ENCODE results near the gene DYNLT4. TPM values are rescaled to one million over a fixed set of nuclear protein-coding genes. Genes with fewer than 3 reads are reported as not detected.
"Not testable (repeated sequence)": the region's sequence is repeated elsewhere in the genome, so short reads cannot be mapped to it uniquely, and the experiment has no call there.

DYNLT4 gene
- total RNA-seq, 1 donor from 2014 or later = 0.73 TPM

DNA sequence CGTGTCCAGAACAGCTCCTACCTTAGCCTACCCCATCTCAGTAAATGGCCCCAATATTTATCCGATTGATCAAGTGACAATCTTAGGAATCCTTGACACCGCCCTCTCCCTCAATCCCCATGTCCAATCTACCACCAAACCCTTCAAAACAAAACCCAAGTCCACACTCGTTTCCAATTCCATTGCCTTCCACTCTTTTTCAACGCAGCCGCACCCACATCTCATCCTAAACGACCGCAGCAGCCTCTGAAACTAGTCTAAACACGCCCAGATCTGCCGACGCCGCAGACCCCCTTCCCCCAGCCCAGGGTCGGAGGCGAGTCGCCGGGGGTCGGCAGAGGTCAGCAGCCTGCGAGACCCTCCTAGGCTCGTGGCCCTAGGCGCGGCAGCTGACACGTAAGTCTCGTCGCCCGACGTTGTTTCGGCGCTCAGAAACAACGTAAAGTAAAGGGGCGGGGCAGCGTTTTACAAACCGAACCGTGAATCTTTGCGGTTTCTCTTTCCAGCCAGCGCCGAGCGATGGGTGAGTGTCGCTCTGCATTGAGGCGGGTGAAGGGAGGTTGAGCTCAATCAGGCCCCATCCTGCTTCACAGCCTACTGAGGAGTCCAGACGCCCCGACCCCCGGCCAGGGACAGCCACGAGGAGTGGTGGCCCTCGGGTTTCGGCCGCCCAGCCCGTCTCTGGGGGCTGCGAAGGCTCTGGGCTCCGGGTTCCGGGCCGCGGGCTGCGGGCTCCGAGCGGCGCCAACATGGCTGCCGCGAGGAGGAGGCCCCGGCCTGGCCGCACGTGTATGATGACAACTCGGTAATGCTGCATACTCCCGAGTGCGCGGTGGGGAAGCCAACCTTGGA lies 31.8 kb downstream of the DYNLT4 start, which contains the start of gene RPS8:
TSS of gene RPS8 (plus strand) at position 463 of the 852 bp plus-strand sequence. CDS start at position 520, 57 bp downstream.
- intact Hi-C loops (cut with micrococcal nuclease) = loop anchor here (1.0 to 2.0 kb wide), 3 partner anchors 25 to 44 kb away; partner anchors contain the start of genes KIF2C, PLK3 and RNU5D-1

DNA sequence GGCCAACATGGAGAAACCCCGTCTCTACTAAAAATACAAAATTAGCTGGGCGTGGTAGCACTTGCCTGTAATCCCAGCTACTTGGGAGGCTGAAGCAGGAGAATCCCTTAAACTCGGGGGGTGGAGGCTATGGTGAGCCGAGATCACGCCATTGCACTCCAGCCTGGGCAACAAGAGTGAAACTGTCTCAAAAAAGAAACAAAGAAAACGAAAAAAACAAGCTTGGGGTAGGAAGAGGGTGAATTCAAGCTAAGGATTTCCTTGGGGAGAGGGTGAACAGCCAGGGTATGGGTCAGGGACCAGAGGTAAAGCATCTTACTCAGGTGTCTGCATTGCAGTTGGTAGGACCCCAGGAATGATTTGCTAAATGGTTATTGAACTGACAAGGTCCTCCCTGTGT lies 40.7 kb downstream of the DYNLT4 start:
- intact Hi-C loops (cut with micrococcal nuclease) = not testable (repeated sequence)

- intact Hi-C loops (cut with micrococcal nuclease) = no loop called here
These were observed 46.3 kb downstream of the DYNLT4 start for GRCh38 chr1:44760876-44761275.

DNA sequence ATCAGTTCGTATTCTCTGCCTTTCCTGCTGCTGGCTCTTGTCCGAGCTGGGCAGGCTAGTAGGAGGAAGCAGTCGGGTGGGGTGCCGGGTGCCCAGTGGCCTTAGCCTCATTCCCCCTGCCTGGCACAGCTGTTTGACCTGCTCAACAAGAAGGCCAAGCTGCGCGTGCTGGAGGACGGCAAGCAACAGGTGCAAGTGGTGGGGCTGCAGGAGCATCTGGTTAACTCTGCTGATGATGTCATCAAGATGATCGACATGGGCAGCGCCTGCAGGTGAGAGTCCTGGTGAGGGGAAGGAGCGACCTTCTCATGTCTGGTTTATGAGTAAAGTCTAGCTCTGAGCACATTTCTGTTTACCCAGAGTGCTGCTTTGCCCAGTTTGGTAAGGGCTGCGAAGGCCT lies 48.1 kb downstream of the DYNLT4 start:
- intact Hi-C loops (cut with micrococcal nuclease) = no loop called here

DNA sequence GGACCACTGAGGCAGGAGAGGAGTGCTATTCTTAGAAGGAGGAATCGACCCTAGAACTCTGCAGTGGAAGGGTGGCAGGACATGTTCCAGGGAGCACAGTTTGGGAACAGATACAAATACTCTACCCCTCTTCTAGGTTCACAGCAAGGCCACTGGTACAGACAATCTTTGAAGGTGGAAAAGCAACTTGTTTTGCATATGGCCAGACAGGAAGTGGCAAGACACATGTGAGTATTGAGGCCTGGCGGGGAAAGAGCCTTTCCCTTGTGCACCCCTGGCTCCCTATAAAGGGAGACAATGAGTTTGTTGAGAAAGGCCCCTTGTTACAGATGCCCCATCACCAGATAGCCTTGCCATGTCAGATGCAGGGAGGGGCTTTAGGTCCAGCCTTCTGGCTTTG lies 49.7 kb downstream of the DYNLT4 start:
- intact Hi-C loops (cut with micrococcal nuclease) = no loop called here

Other genes with a start within 250 kb of the DYNLT4 start
- gene TMEM53, start 132.9 kb downstream of the DYNLT4 start, total RNA-seq = 3.4 and 4.0 TPM in 2 replicates
- 93.6 and 94.5 TPM in 2 replicates for gene ARMH1, start 132.6 kb downstream of the DYNLT4 start, total RNA-seq
- gene RNU5D-1, start 76.2 kb downstream of the DYNLT4 start, total RNA-seq = not detected in 2 replicates
- 89.3 and 89.7 TPM in 2 replicates for gene KIF2C, start 67.5 kb downstream of the DYNLT4 start, total RNA-seq
- gene RPS8, start 31.8 kb downstream of the DYNLT4 start, total RNA-seq = 2,139 and 2,183 TPM in 2 replicates
- 0.55 TPM in 2 replicates for gene BEST4, start 19.2 kb downstream of the DYNLT4 start, total RNA-seq
- 74.1 and 77.8 TPM in 2 replicates for gene PLK3, start 7.0 kb downstream of the DYNLT4 start, total RNA-seq
- gene BTBD19, start 1.2 kb upstream of the DYNLT4 start, total RNA-seq = 8.8 and 9.7 TPM in 2 replicates
- gene PTCH2, start 35.9 kb upstream of the DYNLT4 start, total RNA-seq = 0.84 and 1.1 TPM in 2 replicates
- gene EIF2B3, start 179.2 kb upstream of the DYNLT4 start, total RNA-seq = 27.9 and 29.6 TPM in 2 replicates
- 32.3 and 35.0 TPM in 2 replicates for gene HECTD3, start 204.0 kb upstream of the DYNLT4 start, total RNA-seq
- 62.1 and 64.5 TPM in 2 replicates for gene UROD, start 204.9 kb upstream of the DYNLT4 start, total RNA-seq